ENCODE results near the gene SEPSECS. TPM values are rescaled to one million over a fixed set of nuclear protein-coding genes. Genes with fewer than 3 reads are reported as not detected.

The SEPSECS gene
- total and polyA plus RNA-seq, 4 donors, result 2.8 to 23.2 (median 7.3) TPM

DNA sequence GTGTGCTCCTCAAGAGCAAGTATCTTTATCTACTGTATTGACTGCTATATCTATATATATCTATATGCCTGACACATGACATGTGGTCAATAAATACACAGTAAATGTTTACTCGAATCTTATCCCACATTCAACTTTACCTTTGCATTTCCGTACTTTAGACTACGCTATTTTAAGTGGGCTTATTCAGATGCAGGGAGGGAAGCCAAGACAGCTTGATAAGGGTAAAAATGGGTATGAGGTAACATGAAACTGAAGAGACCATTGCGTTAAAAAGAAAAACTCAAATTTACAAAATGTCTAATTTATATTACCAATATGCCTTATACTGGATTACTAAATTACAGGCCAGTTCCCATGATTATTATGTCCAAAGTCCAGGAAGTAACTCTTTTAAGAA, 17.8 kb downstream of the SEPSECS start:
- ATAC-seq (ENCODE audit: insufficient read depth, low FRiP score) (no peak), DNase-seq (no peak)
- Histone ChIP-seq H3K27me3 (ENCODE audit: control insufficient read depth in 3 of 3, insufficient read depth in 3 of 3, low read length in 2 of 3) (no peaks in the 10 kb centered on the region), H3K9me3 (ENCODE audit: control insufficient read depth in 4 of 4, insufficient read depth in 3 of 4, low read length in 3 of 4) (no peaks in the 10 kb centered on the region), H3K27ac (ENCODE audit: low read depth in 1 of 2, low read length in 1 of 2) (no peak overlapping the region), H3K4me3 (no peak overlapping the region), H3K4me1 (ENCODE audit: control insufficient read depth in 5 of 5, insufficient read depth in 5 of 5, low read length in 5 of 5) (peaks cover 0 to 2% (median 0%) of the 10 kb centered on the region in 5 donors), H3K36me3 (ENCODE audit: control insufficient read depth in 4 of 4, insufficient read depth in 4 of 4, low read length in 4 of 4) (peaks cover 0 to 19% (median 7%) of the 10 kb centered on the region in 4 donors), H3K9ac (ENCODE audit: insufficient read depth in 1 of 2, low read length in 2 of 2) (no peak overlapping the region)
- 98 to 99% methylated on average over 4 of the region's 4 CpGs for WGBS, 2 donors
- TF ChIP-seq, protein P1, sequence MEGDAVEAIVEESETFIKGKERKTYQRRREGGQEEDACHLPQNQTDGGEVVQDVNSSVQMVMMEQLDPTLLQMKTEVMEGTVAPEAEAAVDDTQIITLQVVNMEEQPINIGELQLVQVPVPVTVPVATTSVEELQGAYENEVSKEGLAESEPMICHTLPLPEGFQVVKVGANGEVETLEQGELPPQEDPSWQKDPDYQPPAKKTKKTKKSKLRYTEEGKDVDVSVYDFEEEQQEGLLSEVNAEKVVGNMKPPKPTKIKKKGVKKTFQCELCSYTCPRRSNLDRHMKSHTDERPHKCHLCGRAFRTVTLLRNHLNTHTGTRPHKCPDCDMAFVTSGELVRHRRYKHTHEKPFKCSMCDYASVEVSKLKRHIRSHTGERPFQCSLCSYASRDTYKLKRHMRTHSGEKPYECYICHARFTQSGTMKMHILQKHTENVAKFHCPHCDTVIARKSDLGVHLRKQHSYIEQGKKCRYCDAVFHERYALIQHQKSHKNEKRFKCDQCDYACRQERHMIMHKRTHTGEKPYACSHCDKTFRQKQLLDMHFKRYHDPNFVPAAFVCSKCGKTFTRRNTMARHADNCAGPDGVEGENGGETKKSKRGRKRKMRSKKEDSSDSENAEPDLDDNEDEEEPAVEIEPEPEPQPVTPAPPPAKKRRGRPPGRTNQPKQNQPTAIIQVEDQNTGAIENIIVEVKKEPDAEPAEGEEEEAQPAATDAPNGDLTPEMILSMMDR (IDR thresholded peaks at IDR 0.05; ENCODE audit: control extremely low read depth, extremely low read depth), result no peak

DNA sequence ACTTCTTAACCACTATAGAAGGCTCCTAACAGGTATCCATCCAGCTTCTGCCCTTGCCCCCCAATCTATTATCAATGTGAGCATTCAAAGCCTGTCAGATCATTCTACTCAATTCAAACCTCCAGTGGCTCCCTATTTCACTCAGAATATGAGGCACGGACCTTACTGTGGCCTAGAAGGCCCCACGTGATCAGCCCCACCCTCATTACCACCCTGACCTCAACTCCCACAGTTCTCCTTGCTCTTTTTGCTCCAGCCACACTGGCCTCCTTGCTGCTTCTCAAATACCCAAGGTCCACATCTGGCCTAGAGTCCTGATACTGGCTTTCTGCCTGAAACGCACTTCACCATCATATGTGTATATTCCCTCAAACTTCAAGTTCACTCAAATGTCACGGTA, 18.7 kb downstream of the SEPSECS start:
- H3K27me3 ChIP-seq (ENCODE audit: control insufficient read depth in 3 of 3, insufficient read depth in 3 of 3, low read length in 2 of 3), result no peaks in the 10 kb centered on the region
- TF ChIP-seq, protein P1 (IDR thresholded peaks at IDR 0.05; ENCODE audit: control extremely low read depth, extremely low read depth), result no peak
- H3K4me1 ChIP-seq (ENCODE audit: control insufficient read depth in 5 of 5, insufficient read depth in 5 of 5, low read length in 5 of 5), result peaks cover 0 to 2% (median 0%) of the 10 kb centered on the region in 5 donors
- no peak overlapping the region for H3K27ac ChIP-seq (ENCODE audit: low read depth in 1 of 2, low read length in 1 of 2)
- no peaks in the 10 kb centered on the region for H3K9me3 ChIP-seq (ENCODE audit: control insufficient read depth in 4 of 4, insufficient read depth in 3 of 4, low read length in 3 of 4)
- H3K36me3 ChIP-seq (ENCODE audit: control insufficient read depth in 4 of 4, insufficient read depth in 4 of 4, low read length in 4 of 4), result peaks cover 0 to 19% (median 7%) of the 10 kb centered on the region in 4 donors
- H3K9ac ChIP-seq (ENCODE audit: insufficient read depth in 1 of 2, low read length in 2 of 2), result no peak overlapping the region
- H3K4me3 ChIP-seq, result no peak overlapping the region
- ATAC-seq (ENCODE audit: insufficient read depth, low FRiP score) (no peak), DNase-seq (no peak)
- WGBS, 2 donors, result 92% methylated on average over 4 of the region's 4 CpGs

DNA sequence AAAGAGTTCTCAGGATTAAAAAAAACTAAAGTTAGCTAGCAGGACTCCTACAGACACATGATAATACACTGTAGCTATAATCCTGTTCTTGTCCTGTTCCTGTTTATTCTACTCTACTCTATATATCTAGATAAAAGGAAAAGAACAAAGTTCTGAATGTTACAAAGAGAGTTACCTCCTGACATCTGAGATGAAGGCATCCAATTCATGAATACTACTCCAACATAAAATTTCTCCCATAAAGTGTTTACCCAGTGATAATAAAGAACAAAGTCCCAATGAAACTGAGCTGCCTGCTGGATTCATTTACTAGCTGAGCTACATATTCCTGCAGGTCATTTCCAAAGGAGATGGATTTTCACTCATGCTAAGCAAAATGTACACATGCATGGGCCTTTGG, 27.1 kb downstream of the SEPSECS start:
- Histone ChIP-seq H3K4me3 (no peak overlapping the region), H3K27me3 (ENCODE audit: control insufficient read depth in 3 of 3, insufficient read depth in 3 of 3, low read length in 2 of 3) (no peaks in the 10 kb centered on the region), H3K9ac (ENCODE audit: insufficient read depth in 1 of 2, low read length in 2 of 2) (no peak overlapping the region), H3K9me3 (ENCODE audit: control insufficient read depth in 4 of 4, insufficient read depth in 3 of 4, low read length in 3 of 4) (peaks cover 0 to 2% (median 0%) of the 10 kb centered on the region in 4 donors), H3K27ac (ENCODE audit: low read depth in 1 of 2, low read length in 1 of 2) (no peak overlapping the region), H3K4me1 (ENCODE audit: control insufficient read depth in 5 of 5, insufficient read depth in 5 of 5, low read length in 5 of 5) (no peaks in the 10 kb centered on the region), H3K36me3 (ENCODE audit: control insufficient read depth in 4 of 4, insufficient read depth in 4 of 4, low read length in 4 of 4) (peaks cover 0 to 6% (median under 1%) of the 10 kb centered on the region in 4 donors)
- DNase-seq (no peak), ATAC-seq (ENCODE audit: insufficient read depth, low FRiP score) (no peak)
- TF ChIP-seq, protein P1 (IDR thresholded peaks at IDR 0.05; ENCODE audit: control extremely low read depth, extremely low read depth), result no peak

DNA sequence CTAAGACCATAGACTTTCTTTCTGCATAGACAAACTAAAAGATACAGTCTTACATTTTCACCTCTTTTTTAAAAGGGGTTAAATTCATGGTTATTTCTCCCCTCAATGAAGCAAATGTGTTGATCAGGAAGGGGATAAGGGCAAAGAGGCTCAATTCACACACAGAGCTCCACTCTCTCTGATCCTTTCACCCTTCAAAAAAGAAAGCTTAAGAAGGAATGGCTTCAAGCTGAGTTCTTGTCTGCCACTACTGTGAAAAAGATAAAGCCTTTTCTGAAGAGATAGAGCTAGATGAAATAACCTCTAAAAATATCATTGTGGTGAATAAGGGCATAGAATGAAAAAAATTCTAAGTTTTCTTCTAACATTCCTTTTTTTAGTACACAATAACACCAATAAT, 28.3 kb downstream of the SEPSECS start:
- DNase-seq (no peak), ATAC-seq (ENCODE audit: insufficient read depth, low FRiP score) (no peak)
- Histone ChIP-seq H3K27ac (ENCODE audit: low read depth in 1 of 2, low read length in 1 of 2) (no peak overlapping the region), H3K9ac (ENCODE audit: insufficient read depth in 1 of 2, low read length in 2 of 2) (no peak overlapping the region), H3K27me3 (ENCODE audit: control insufficient read depth in 3 of 3, insufficient read depth in 3 of 3, low read length in 2 of 3) (no peaks in the 10 kb centered on the region), H3K4me1 (ENCODE audit: control insufficient read depth in 5 of 5, insufficient read depth in 5 of 5, low read length in 5 of 5) (no peaks in the 10 kb centered on the region), H3K9me3 (ENCODE audit: control insufficient read depth in 4 of 4, insufficient read depth in 3 of 4, low read length in 3 of 4) (peaks cover 0 to 2% (median 0%) of the 10 kb centered on the region in 4 donors), H3K4me3 (no peak overlapping the region), H3K36me3 (ENCODE audit: control insufficient read depth in 4 of 4, insufficient read depth in 4 of 4, low read length in 4 of 4) (peaks cover 0 to 3% (median under 1%) of the 10 kb centered on the region in 4 donors)
- TF ChIP-seq, protein P1 (IDR thresholded peaks at IDR 0.05; ENCODE audit: control extremely low read depth, extremely low read depth), result no peak

Measured in lung (tissue), 12 donors.